DND-41 (cell line): ENCODE measurements around the gene TALDO1.

Source experiments
- ATAC-seq: fragments of 200-7000 bp; cut with Tn5 transposase; 3 replicates; pipeline ENCODE4 v1.9.1; 2021; ENCODE audit warnings: low read depth; ENCODE audit not compliant: insufficient read depth
- DNase-seq: peaks from one replicate; pipeline ENCODE4 v3.0.0-alpha.2; 2020
- H2AFZ ChIP-seq: 2 replicates; pipeline ENCODE4 v1.6.0; 2012; ENCODE audit warnings: low read depth, low read length
- H3K27ac ChIP-seq: 2 replicates; pipeline ENCODE4 v1.5.1; 2012; ENCODE audit warnings: low read length, inconsistent platforms
- H3K27me3 ChIP-seq: fragments of 200-600 bp; sonication (generic); 2 replicates; pipeline ENCODE4 v1.6.0; 2012; ENCODE audit warnings: low read length, mild to moderate bottlenecking, inconsistent platforms; ENCODE audit not compliant: insufficient read depth, poor library complexity
- H3K36me3 ChIP-seq: 2 replicates; pipeline ENCODE4 v1.5.1; 2012; ENCODE audit warnings: low read length, inconsistent platforms; ENCODE audit not compliant: insufficient read depth
- H3K4me1 ChIP-seq: 2 replicates; pipeline ENCODE4 v1.5.1; 2012; ENCODE audit warnings: mild to moderate bottlenecking, low read length; ENCODE audit not compliant: insufficient read depth
- H3K4me2 ChIP-seq: 2 replicates; pipeline ENCODE4 v1.6.0; 2012; ENCODE audit warnings: mild to moderate bottlenecking, moderate library complexity, low read length, inconsistent platforms; ENCODE audit not compliant: insufficient read depth
- H3K4me3 ChIP-seq, 2 experiments: fragments of 200-600 bp in 1 of 2; shearing (Covaris generic) in 1 of 2; 2 replicates each; pipeline ENCODE4 v1.5.1; 2012 to 2016; ENCODE audit warnings: inconsistent platforms in 2 of 2, low read length in 2 of 2, mild to moderate bottlenecking in 2 of 2, low read depth in 1 of 2, moderate library complexity in 1 of 2
- H3K79me2 ChIP-seq: 2 replicates; pipeline ENCODE4 v1.6.0; 2012; ENCODE audit warnings: low read length, inconsistent platforms; ENCODE audit not compliant: insufficient read depth
- H3K9ac ChIP-seq: 2 replicates; pipeline ENCODE4 v1.6.0; 2012; ENCODE audit warnings: low read depth, mild to moderate bottlenecking, inconsistent platforms, low read length, moderate library complexity
- H3K9me3 ChIP-seq: 2 replicates; pipeline ENCODE4 v1.5.1; 2012; ENCODE audit warnings: low read length, moderate library complexity, mild to moderate bottlenecking, inconsistent platforms; ENCODE audit not compliant: insufficient read depth, severe bottlenecking
- H4K20me1 ChIP-seq: 2 replicates; pipeline ENCODE4 v1.6.0; 2012; ENCODE audit warnings: low read length; ENCODE audit not compliant: insufficient read depth
- EZH2 ChIP-seq: IDR thresholded peaks from 3 replicates; pipeline ENCODE4 v1.6.1; 2012; ENCODE audit warnings: borderline replicate concordance, low read depth, mild to moderate bottlenecking, moderate library complexity, low read length, inconsistent platforms; ENCODE audit not compliant: severe bottlenecking
- TF ChIP-seq, protein P1 (sequence below): IDR thresholded peaks from 2 replicates; pipeline ENCODE4 v1.5.1; 2012; ENCODE audit warnings: borderline replicate concordance, low read length, moderate library complexity, mild to moderate bottlenecking; ENCODE audit not compliant: poor library complexity, severe bottlenecking; ENCODE audit errors: extremely low read depth

Gene TALDO1

DNA sequence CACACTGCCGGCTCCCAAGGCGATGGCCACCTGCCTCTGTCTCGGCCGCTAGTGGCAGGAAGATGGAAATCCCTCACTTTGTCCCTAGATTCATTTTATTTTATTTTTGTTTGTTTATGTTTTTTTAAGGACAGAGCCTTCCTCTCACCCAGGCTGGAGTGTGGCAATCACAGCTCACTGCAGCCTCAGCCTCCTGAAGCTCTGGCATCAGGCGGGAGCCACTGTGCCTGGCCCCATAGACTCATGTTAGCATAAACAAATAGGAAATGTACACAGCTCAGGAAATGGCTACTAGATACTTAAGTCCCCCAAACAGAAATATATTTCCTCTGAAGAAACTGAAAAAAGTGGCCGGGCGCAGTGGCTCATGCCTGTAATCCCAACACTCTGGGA is 48.2 kb upstream of the TALDO1 start:
- H3K27me3 ChIP-seq, result no peaks in the 10 kb centered on the region
- no peak overlapping the region for H3K9ac ChIP-seq
- H2AFZ ChIP-seq, result no peak overlapping the region
- no peak for ATAC-seq
- H3K4me1 ChIP-seq, result peaks cover 18% of the 10 kb centered on the region
- no peak for TF ChIP-seq EZH2
- TF ChIP-seq, protein P1, sequence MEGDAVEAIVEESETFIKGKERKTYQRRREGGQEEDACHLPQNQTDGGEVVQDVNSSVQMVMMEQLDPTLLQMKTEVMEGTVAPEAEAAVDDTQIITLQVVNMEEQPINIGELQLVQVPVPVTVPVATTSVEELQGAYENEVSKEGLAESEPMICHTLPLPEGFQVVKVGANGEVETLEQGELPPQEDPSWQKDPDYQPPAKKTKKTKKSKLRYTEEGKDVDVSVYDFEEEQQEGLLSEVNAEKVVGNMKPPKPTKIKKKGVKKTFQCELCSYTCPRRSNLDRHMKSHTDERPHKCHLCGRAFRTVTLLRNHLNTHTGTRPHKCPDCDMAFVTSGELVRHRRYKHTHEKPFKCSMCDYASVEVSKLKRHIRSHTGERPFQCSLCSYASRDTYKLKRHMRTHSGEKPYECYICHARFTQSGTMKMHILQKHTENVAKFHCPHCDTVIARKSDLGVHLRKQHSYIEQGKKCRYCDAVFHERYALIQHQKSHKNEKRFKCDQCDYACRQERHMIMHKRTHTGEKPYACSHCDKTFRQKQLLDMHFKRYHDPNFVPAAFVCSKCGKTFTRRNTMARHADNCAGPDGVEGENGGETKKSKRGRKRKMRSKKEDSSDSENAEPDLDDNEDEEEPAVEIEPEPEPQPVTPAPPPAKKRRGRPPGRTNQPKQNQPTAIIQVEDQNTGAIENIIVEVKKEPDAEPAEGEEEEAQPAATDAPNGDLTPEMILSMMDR, result no peak
- H4K20me1 ChIP-seq, result peaks cover 5% of the 10 kb centered on the region; the same call in 1 of the 2 replicates
- H3K4me3 ChIP-seq, result no peak overlapping the region
- no peak overlapping the region for H3K4me2 ChIP-seq
- H3K9me3 ChIP-seq, result no peaks in the 10 kb centered on the region
- peaks cover 39% of the 10 kb centered on the region for H3K79me2 ChIP-seq
- H3K27ac ChIP-seq, result no peak overlapping the region
- no peak for DNase-seq
- peaks cover 21% of the 10 kb centered on the region for H3K36me3 ChIP-seq

DNA sequence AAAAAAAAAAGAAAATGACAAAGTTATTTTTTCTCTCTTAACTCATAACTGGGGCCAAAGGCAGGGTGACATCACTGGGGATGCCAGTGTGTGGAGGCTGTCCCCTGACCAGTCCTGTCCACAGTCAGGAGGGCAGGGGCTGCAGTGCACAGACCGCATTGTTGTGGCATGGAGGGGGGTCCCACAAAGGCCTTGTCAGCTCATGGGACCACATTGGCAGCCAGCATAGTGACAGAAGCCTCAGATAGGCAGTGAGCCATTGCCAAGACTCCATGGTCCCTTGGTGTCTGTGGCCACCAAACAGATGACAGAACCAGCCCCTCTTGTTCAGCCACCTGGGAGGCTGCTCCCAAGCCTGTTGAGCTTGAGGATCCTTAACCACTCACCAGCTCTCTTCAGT is 47.5 kb upstream of the TALDO1 start:
- H2AFZ ChIP-seq, result no peak overlapping the region
- DNase-seq (no peak), ATAC-seq (no peak)
- peaks cover 13% of the 10 kb centered on the region for H3K4me1 ChIP-seq
- H4K20me1 ChIP-seq, result peaks cover 8% of the 10 kb centered on the region
- no peak overlapping the region for H3K4me2 ChIP-seq
- no peaks in the 10 kb centered on the region for H3K9me3 ChIP-seq
- TF ChIP-seq, protein P1, result no peak
- TF ChIP-seq EZH2, result no peak
- H3K27me3 ChIP-seq, result no peaks in the 10 kb centered on the region
- H3K9ac ChIP-seq, result no peak overlapping the region
- H3K79me2 ChIP-seq, result peaks cover 33% of the 10 kb centered on the region
- no peak overlapping the region; the same call in 1 of the 2 replicates for H3K27ac ChIP-seq
- H3K36me3 ChIP-seq, result peaks cover 27% of the 10 kb centered on the region
- H3K4me3 ChIP-seq, result no peak overlapping the region

DNA sequence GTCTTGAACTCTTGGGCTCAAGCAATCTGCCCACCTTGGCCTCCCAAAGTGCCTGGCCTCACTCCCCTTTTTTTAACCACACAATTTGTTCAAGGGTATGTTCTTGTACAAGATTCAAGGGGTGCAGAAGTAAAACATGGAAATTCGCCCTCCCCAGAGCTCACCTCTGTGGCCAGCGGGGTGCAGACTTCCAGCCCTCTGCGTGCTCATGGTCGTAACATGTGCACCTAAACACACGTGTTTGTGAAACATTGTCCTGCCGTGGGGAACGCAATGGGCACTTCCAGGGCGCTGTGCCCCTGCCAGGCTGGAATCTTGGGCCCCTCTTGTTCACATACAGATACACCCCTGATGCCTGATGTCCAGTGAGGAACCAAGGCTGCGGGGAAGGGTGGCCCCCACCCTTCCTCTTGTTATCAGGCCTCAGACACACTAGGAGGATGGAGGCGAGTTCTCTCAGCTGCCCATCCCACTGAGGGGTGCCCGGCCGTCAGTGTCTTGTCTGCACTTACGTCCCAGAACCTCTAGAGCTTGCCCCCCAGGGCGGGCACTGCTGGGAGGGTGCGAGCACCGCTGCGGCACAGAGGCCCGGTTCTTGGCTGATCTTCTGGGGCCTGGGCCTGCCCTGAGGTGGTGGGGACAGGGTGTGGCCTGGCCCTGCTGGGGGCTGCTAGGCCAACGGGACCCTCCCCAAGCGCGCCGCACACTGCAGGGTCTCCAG is 45.4 kb upstream of the TALDO1 start:
- H3K4me3 ChIP-seq, result no peak overlapping the region
- no peaks in the 10 kb centered on the region for H3K27me3 ChIP-seq
- H4K20me1 ChIP-seq, result peaks cover 9% of the 10 kb centered on the region
- H3K27ac ChIP-seq, result no peak overlapping the region
- ATAC-seq (no peak), DNase-seq (no peak)
- H3K4me2 ChIP-seq, result no peak overlapping the region
- no peak for TF ChIP-seq EZH2
- TF ChIP-seq, protein P1, result no peak
- peaks cover 4% of the 10 kb centered on the region for H3K4me1 ChIP-seq
- H3K9ac ChIP-seq, result no peak overlapping the region
- H3K36me3 ChIP-seq, result peaks cover 28% of the 10 kb centered on the region
- no peaks in the 10 kb centered on the region for H3K9me3 ChIP-seq
- peaks cover 21% of the 10 kb centered on the region for H3K79me2 ChIP-seq
- no peak overlapping the region for H2AFZ ChIP-seq
